ENCODE measurements around the gene SH3BP5L.

SH3BP5L gene

GRCh38 chr1:248776991-248777390, 48.7 kb downstream of the SH3BP5L start:
- no peak for DNase-seq (ENCODE audit: low spot score)

- no peak for DNase-seq (ENCODE audit: low spot score)
Measured at GRCh38 chr1:248775441-248775840, 50.3 kb downstream of the SH3BP5L start.

Data from left forelimb (tissue), 1 donor.